H9 (cell line): ENCODE measurements around the gene GPC6. TPM values are rescaled to one million over a fixed set of nuclear protein-coding genes. Genes with fewer than 3 reads are reported as not detected.

ENCODE experiments used
- DNase-seq: peaks from one replicate; pipeline ENCODE4 v3.0.0-alpha.2; 2017
- H2AFZ ChIP-seq: one replicate; pipeline ENCODE4 v1.6.1; 2013; ENCODE audit warnings: mild to moderate bottlenecking, low read length, control low read depth, moderate library complexity
- H2AK5ac ChIP-seq: 2 replicates; pipeline ENCODE4 v1.6.1; 2013; ENCODE audit warnings: low read length, control low read depth, mixed read lengths; ENCODE audit not compliant: insufficient read length
- H2BK120ac ChIP-seq: one replicate; pipeline ENCODE4 v1.6.1; 2013; ENCODE audit warnings: low read depth, mild to moderate bottlenecking, low read length, control low read depth, inconsistent platforms; ENCODE audit not compliant: poor library complexity, severe bottlenecking
- H2BK12ac ChIP-seq: 2 replicates; pipeline ENCODE4 v1.6.1; 2013; ENCODE audit warnings: low read length, control low read depth, mixed read lengths, low read depth; ENCODE audit not compliant: insufficient read length
- H2BK15ac ChIP-seq: 2 replicates; pipeline ENCODE4 v1.6.1; 2013; ENCODE audit warnings: low read depth, low read length, control low read depth
- H2BK20ac ChIP-seq: one replicate; pipeline ENCODE4 v1.6.1; 2013; ENCODE audit warnings: low read depth, mild to moderate bottlenecking, low read length, control low read depth, inconsistent platforms; ENCODE audit not compliant: poor library complexity, severe bottlenecking
- H2BK5ac ChIP-seq: 2 replicates; pipeline ENCODE4 v1.6.1; 2013; ENCODE audit warnings: low read length, control low read depth, mixed read lengths; ENCODE audit not compliant: insufficient read length
- H3K14ac ChIP-seq: 2 replicates; pipeline ENCODE4 v1.6.1; 2013; ENCODE audit warnings: low read length, control low read depth; ENCODE audit not compliant: insufficient read depth
- H3K18ac ChIP-seq: 2 replicates; pipeline ENCODE4 v1.6.1; 2013; ENCODE audit warnings: low read depth, mild to moderate bottlenecking, mixed read lengths, low read length, control low read depth; ENCODE audit not compliant: insufficient read length
- H3K23ac ChIP-seq: 2 replicates; pipeline ENCODE4 v1.6.1; 2013; ENCODE audit warnings: low read length, control low read depth, mixed read lengths, low read depth; ENCODE audit not compliant: insufficient read length
- H3K23me2 ChIP-seq: 2 replicates; pipeline ENCODE4 v1.6.1; 2013; ENCODE audit warnings: low read depth, mild to moderate bottlenecking, mixed read lengths, low read length, control low read depth; ENCODE audit not compliant: insufficient read length, poor library complexity, severe bottlenecking
- H3K27ac ChIP-seq: 2 replicates; pipeline ENCODE4 v1.5.1; 2013; ENCODE audit warnings: low read length, control low read depth, mixed read lengths, low read depth; ENCODE audit not compliant: insufficient read length
- H3K27me3 ChIP-seq: 2 replicates; pipeline ENCODE4 v1.6.1; 2013; ENCODE audit warnings: low read length, control low read depth, inconsistent platforms; ENCODE audit not compliant: insufficient read depth
- H3K4ac ChIP-seq: 2 replicates; pipeline ENCODE4 v1.6.1; 2013; ENCODE audit warnings: low read depth, mild to moderate bottlenecking, control low read depth, inconsistent platforms, low read length, moderate library complexity
- H3K4me1 ChIP-seq: 2 replicates; pipeline ENCODE4 v1.6.1; 2013; ENCODE audit warnings: low read length, control low read depth, inconsistent platforms; ENCODE audit not compliant: insufficient read depth
- H3K4me2 ChIP-seq: 2 replicates; pipeline ENCODE4 v1.6.1; 2013; ENCODE audit warnings: low read length, control low read depth, mixed read lengths; ENCODE audit not compliant: insufficient read length, insufficient read depth
- H3K56ac ChIP-seq: 2 replicates; pipeline ENCODE4 v1.6.1; 2013; ENCODE audit warnings: low read depth, mild to moderate bottlenecking, mixed read lengths, low read length, control low read depth; ENCODE audit not compliant: insufficient read length
- H3K79me1 ChIP-seq: 2 replicates; pipeline ENCODE4 v1.6.1; 2013; ENCODE audit warnings: low read depth, mild to moderate bottlenecking, moderate library complexity, low read length, control low read depth, inconsistent platforms; ENCODE audit not compliant: insufficient read depth, poor library complexity, severe bottlenecking
- H3K79me2 ChIP-seq: 2 replicates; pipeline ENCODE4 v1.6.1; 2013; ENCODE audit warnings: low read length, control low read depth, inconsistent platforms; ENCODE audit not compliant: insufficient read depth
- H3K9ac ChIP-seq: 2 replicates; pipeline ENCODE4 v1.6.1; 2013; ENCODE audit warnings: low read length, control low read depth, mixed read lengths; ENCODE audit not compliant: insufficient read length; ENCODE audit errors: extremely low read depth
- H3K9me3 ChIP-seq: one replicate; pipeline ENCODE4 v1.6.1; 2013; ENCODE audit warnings: low read depth, low read length, inconsistent platforms; ENCODE audit not compliant: control insufficient read depth
- H3T11ph ChIP-seq: one replicate; pipeline ENCODE4 v1.6.1; 2013; ENCODE audit warnings: mild to moderate bottlenecking, low read length, control low read depth, inconsistent platforms
- H4K20me1 ChIP-seq: one replicate; pipeline ENCODE4 v1.6.1; 2013; ENCODE audit not compliant: control insufficient read depth, insufficient read length, insufficient read depth
- H4K5ac ChIP-seq: 2 replicates; pipeline ENCODE4 v1.6.1; 2013; ENCODE audit warnings: low read depth, mild to moderate bottlenecking, mixed read lengths, low read length, control low read depth; ENCODE audit not compliant: insufficient read length
- H4K8ac ChIP-seq: replicated peaks from 2 replicates; pipeline ENCODE4 v1.6.1; 2013; ENCODE audit warnings: low read length, control low read depth, mixed read lengths, low read depth; ENCODE audit not compliant: insufficient read length
- H4K91ac ChIP-seq: 2 replicates; pipeline ENCODE4 v1.6.1; 2013; ENCODE audit warnings: low read depth, mild to moderate bottlenecking, moderate library complexity, mixed read lengths, low read length, control low read depth; ENCODE audit not compliant: insufficient read length
- H3K27ac Mint-ChIP-seq, 3 experiments: 2 replicates in 2 of 3; 3 replicates in 1 of 3; pipeline ENCODE4 v1.8.0; 2020 to 2021; ENCODE audit warnings: mixed read lengths in 3 of 3, mild to moderate bottlenecking in 1 of 3, moderate library complexity in 1 of 3
- H3K27me3 Mint-ChIP-seq: 2 replicates; pipeline ENCODE4 v1.8.0; 2021; ENCODE audit warnings: low read depth, mild to moderate bottlenecking, moderate library complexity, mixed read lengths
- H3K36me3 Mint-ChIP-seq, 3 experiments: 2 replicates in 2 of 3; 3 replicates in 1 of 3; pipeline ENCODE4 v1.8.0; 2020 to 2021; ENCODE audit warnings: low read depth in 3 of 3, mixed read lengths in 3 of 3; ENCODE audit not compliant: insufficient read depth in 1 of 3
- H3K4me1 Mint-ChIP-seq, 2 experiments: 2 replicates each; pipeline ENCODE4 v1.8.0; 2020; ENCODE audit warnings: mixed read lengths in 2 of 2
- H3K4me3 Mint-ChIP-seq, 2 experiments: 2 replicates in 1 of 2; 3 replicates in 1 of 2; pipeline ENCODE4 v1.8.0; 2020 to 2021; ENCODE audit warnings: mild to moderate bottlenecking in 2 of 2, mixed read lengths in 2 of 2, moderate library complexity in 1 of 2
- H3K9me3 Mint-ChIP-seq, 2 experiments: 2 replicates in 1 of 2; 3 replicates in 1 of 2; pipeline ENCODE4 v1.8.0; 2020; ENCODE audit warnings: mild to moderate bottlenecking in 2 of 2, mixed read lengths in 2 of 2, moderate library complexity in 1 of 2
- WGBS: extraction: QIAGEN DNeasy Blood & Tissue Kit; methylation state at CpG from one replicate; pipeline ENCODE4 v1.1.7; 2013; ENCODE audit warnings: missing lambda C conversion rate, low lambda C conversion rate, mixed read lengths; ENCODE audit not compliant: insufficient read length; ENCODE audit errors: extremely low coverage; 5-methylcytosine and 5-hydroxymethylcytosine counted together
- total RNA-seq: library from RNA; stranded (reverse); gene quantifications from 2 replicates; pipeline ENCODE4 v1.2.1, GENCODE V29; 2021
- TF ChIP-seq, protein P1 (sequence below): fragments of 200-600 bp; sonication (generic); conservative IDR thresholded peaks from 3 replicates; pipeline ENCODE4 v1.8.0; 2021; ENCODE audit warnings: antibody characterized with exemption, mild to moderate bottlenecking

The GPC6 gene
- total RNA-seq, 1 experiment from 2014 or later: 15.6 TPM

DNA sequence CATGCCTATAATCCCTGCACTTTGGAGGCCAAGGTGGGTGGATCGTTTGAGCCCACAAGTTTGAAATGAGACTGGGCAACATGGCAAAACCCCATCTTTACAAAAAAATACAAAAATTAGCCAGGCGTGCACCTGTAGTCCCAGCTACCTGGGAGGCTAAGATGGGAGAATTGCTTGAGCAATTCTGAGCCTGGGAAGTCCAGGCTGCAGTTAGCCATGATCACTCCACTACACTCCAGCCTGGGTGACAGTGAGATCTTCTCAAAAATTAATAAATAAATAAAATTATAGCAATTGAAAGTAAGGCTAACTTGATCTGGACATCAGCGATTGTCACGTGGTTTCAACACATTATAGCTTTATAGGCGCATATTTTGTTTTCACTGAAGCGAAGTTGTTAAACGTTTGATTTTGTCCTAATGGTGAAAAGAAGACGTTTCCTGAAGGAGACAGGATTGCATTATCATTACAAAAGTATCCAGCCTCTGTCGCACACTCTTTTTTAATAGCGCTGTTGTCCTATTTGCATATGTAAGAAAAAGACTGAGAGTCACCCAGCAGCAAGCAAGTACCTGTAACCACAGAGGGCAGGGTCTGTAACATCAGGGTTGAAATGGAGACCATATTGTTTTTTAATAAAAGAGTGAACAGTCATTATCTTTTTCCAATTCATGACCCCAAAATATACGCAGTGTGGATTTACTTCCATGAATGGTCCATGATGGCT lies 917.2 kb downstream of the GPC6 start:
- Histone ChIP-seq H2BK20ac (no peak overlapping the region), H2BK12ac (no peak overlapping the region), H2BK5ac (no peak overlapping the region), H4K20me1 (no peaks in the 10 kb centered on the region), H3K27me3 (peaks cover 41% of the 10 kb centered on the region), H4K8ac (no peak overlapping the region), H4K5ac (no peak overlapping the region), H3K9me3 (no peaks in the 10 kb centered on the region), H3T11ph (no peak overlapping the region), H2BK15ac (no peak overlapping the region), H3K27ac (no peak overlapping the region), H3K56ac (no peak overlapping the region), H3K23me2 (no peaks in the 10 kb centered on the region), H2AFZ (no peak overlapping the region), H2BK120ac (no peak overlapping the region), H2AK5ac (no peak overlapping the region), H3K14ac (no peak overlapping the region), H3K4ac (no peak overlapping the region), H3K23ac (no peak overlapping the region), H3K4me2 (peak overlapping the region; percentile 39), H4K91ac (no peak overlapping the region), H3K18ac (no peak overlapping the region), H3K9ac (no peak overlapping the region), H3K4me1 (peaks cover 9% of the 10 kb centered on the region; the same call in 1 of the 2 replicates), H3K79me1 (no peaks in the 10 kb centered on the region), H3K79me2 (no peaks in the 10 kb centered on the region)
- peak; percentile 46 for DNase-seq
- TF ChIP-seq, protein P1, sequence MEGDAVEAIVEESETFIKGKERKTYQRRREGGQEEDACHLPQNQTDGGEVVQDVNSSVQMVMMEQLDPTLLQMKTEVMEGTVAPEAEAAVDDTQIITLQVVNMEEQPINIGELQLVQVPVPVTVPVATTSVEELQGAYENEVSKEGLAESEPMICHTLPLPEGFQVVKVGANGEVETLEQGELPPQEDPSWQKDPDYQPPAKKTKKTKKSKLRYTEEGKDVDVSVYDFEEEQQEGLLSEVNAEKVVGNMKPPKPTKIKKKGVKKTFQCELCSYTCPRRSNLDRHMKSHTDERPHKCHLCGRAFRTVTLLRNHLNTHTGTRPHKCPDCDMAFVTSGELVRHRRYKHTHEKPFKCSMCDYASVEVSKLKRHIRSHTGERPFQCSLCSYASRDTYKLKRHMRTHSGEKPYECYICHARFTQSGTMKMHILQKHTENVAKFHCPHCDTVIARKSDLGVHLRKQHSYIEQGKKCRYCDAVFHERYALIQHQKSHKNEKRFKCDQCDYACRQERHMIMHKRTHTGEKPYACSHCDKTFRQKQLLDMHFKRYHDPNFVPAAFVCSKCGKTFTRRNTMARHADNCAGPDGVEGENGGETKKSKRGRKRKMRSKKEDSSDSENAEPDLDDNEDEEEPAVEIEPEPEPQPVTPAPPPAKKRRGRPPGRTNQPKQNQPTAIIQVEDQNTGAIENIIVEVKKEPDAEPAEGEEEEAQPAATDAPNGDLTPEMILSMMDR: no peak
- Mint-ChIP-seq H3K4me3 (no peak overlapping the region; a peak in 1 of 5 replicates), H3K27ac (no peak overlapping the region), H3K4me1 (peaks cover 38 to 41% of the 10 kb centered on the region in 2 experiments), H3K36me3 (no peaks in the 10 kb centered on the region), H3K9me3 (no peaks in the 10 kb centered on the region), H3K27me3 (peaks cover 85% of the 10 kb centered on the region)
- no CpG with 5 or more reads among the region's 11 CpGs for WGBS
